ENCODE measurements around the gene RAD23A.

- TF ChIP-seq EP300 (IDR thresholded peaks at IDR 0.05; ENCODE audit: borderline replicate concordance) (no peak), REST (IDR thresholded peaks at IDR 0.05; ENCODE audit: low read depth) (no peak), FOXM1 (IDR thresholded peaks at IDR 0.05; ENCODE audit: borderline replicate concordance, low read depth) (no peak), YY1 (IDR thresholded peaks at IDR 0.05; ENCODE audit: low read depth) (no peak), TEAD4 (IDR thresholded peaks at IDR 0.05) (no peak), TAF1 (IDR thresholded peaks at IDR 0.05; ENCODE audit: low read depth) (no peak), EGR1 (IDR thresholded peaks at IDR 0.05) (no peak), ZBTB7A (IDR thresholded peaks at IDR 0.05; ENCODE audit: low read depth) (no peak)
- TF ChIP-seq, protein P1, sequence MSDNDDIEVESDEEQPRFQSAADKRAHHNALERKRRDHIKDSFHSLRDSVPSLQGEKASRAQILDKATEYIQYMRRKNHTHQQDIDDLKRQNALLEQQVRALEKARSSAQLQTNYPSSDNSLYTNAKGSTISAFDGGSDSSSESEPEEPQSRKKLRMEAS (IDR thresholded peaks at IDR 0.05) = no peak
Measured at GRCh38 chr19:12984143-12984627, 38.5 kb downstream of the RAD23A start.
